Kidney (tissue), 14 donors: ENCODE measurements around the gene MREG. TPM values are rescaled to one million over a fixed set of nuclear protein-coding genes. Genes with fewer than 3 reads are reported as not detected.

Experiments used
- DNase-seq, 5 donors: peaks; one replicate each; pipeline ENCODE4 v3.0.0-alpha.2; 2013 to 2020
- FAIRE-seq: peaks from 2 replicates; lab custom pipeline; 2012; peaks lifted over from hg19 to GRCh38; lab: Jason Lieb, UNC
- H3K27ac ChIP-seq, 2 donors: one replicate each; pipeline ENCODE4 v1.7.0; 2013; ENCODE audit warnings: low read depth in 2 of 2, low read length in 2 of 2, inconsistent platforms in 1 of 2
- H3K27me3 ChIP-seq: one replicate; pipeline ENCODE4 v1.7.1; 2013; ENCODE audit warnings: low read length, inconsistent platforms; ENCODE audit not compliant: control insufficient read depth, insufficient read depth
- H3K36me3 ChIP-seq, 3 donors: one replicate each; pipeline versions ENCODE4 v1.7.0 to v1.7.1; 2013; ENCODE audit warnings: low read length in 3 of 3, control low read depth in 1 of 3, inconsistent platforms in 1 of 3; ENCODE audit not compliant: insufficient read depth in 3 of 3, control insufficient read depth in 2 of 3
- H3K4me1 ChIP-seq, 3 donors: one replicate each; pipeline versions ENCODE4 v1.7.0 to v1.7.1; 2013; ENCODE audit warnings: low read length in 3 of 3, inconsistent platforms in 1 of 3, low read depth in 1 of 3; ENCODE audit not compliant: control insufficient read depth in 2 of 3, insufficient read depth in 2 of 3
- H3K4me3 ChIP-seq, 3 donors: one replicate each; pipeline versions ENCODE4 v1.7.0 to v1.8.1; 2013; ENCODE audit warnings: low read length in 3 of 3, control low read depth in 1 of 3, inconsistent platforms in 1 of 3
- H3K9ac ChIP-seq, 3 donors: one replicate each; pipeline versions ENCODE4 v1.7.0 to v1.7.1; 2013; ENCODE audit warnings: low read length in 3 of 3, control low read depth in 1 of 3, inconsistent platforms in 1 of 3
- H3K9me3 ChIP-seq, 3 donors: one replicate each; pipeline versions ENCODE4 v1.7.0 to v1.7.1; 2013; ENCODE audit warnings: low read length in 3 of 3, control low read depth in 1 of 3, inconsistent platforms in 1 of 3; ENCODE audit not compliant: control insufficient read depth in 2 of 3, insufficient read depth in 1 of 3
- CTCF ChIP-seq: IDR thresholded peaks from 3 replicates; pipeline ENCODE4 v1.5.1; 2012; ENCODE audit warnings: mild to moderate bottlenecking, moderate library complexity, borderline replicate concordance; ENCODE audit not compliant: insufficient read depth; ENCODE audit errors: extremely low read depth
- intact Hi-C: fragments of 100-400 bp; cut with DNase I; formaldehyde crosslinking; loops from one replicate; pipeline ENCODE4 v1.11.1; 2022
- polyA plus RNA-seq: library from polyadenylated mRNA; stranded (reverse); fragments of 350-450 nt; fragmentation: Illumina TruSeq; extraction: RNeasy Lipid Tissue Mini Kit (QIAGEN cat#74804); gene quantifications from one replicate; pipeline ENCODE4 v1.2.3, GENCODE V29; 2014; ENCODE audit warnings: low read depth, low replicate concordance; ENCODE audit not compliant: insufficient read depth
- total RNA-seq: library from RNA; stranded (reverse); fragmentation: NEBNext Ultra II Directional; extraction: Animal tissue kit (Norgen Biotek cat#: 25700); gene quantifications from one replicate; pipeline ENCODE4 v1.2.1, GENCODE V29; 2021
- donor health status: control.
- donor health status: control.
- donor health status: control.
- donor health status: control.
- donor health status: control.
- donor health status: DM: yes; HTN: yes; CAD: no.
- donor health status: Normal renal cell carcinoma (clear cell type).

The MREG gene
- total and polyA plus RNA-seq, 2 donors from 2014 or later = 3.6 to 16.7 TPM

- H3K36me3 ChIP-seq = no peaks in the 10 kb centered on the region
- H3K9ac ChIP-seq = no peak overlapping the region
- DNase-seq (no peak), FAIRE-seq (no peak)
- H3K4me1 ChIP-seq = no peaks in the 10 kb centered on the region
- no peak overlapping the region for H3K27ac ChIP-seq
- H3K9me3 ChIP-seq = no peaks in the 10 kb centered on the region
- intact Hi-C loops = no loop called here
- no peak overlapping the region for H3K4me3 ChIP-seq
- no peak for TF ChIP-seq CTCF
- H3K27me3 ChIP-seq = no peaks in the 10 kb centered on the region
These were observed 109.2 kb downstream of the MREG start for GRCh38 chr2:215904101-215904500.

GRCh38 chr2:215903203-215903602 is 110.1 kb downstream of the MREG start:
- H3K4me3 ChIP-seq = no peak overlapping the region
- no peaks in the 10 kb centered on the region for H3K36me3 ChIP-seq
- H3K27ac ChIP-seq = no peak overlapping the region
- intact Hi-C loops = no loop called here
- no peak for TF ChIP-seq CTCF
- no peaks in the 10 kb centered on the region for H3K27me3 ChIP-seq
- no peaks in the 10 kb centered on the region for H3K4me1 ChIP-seq
- H3K9ac ChIP-seq = no peak overlapping the region
- no peaks in the 10 kb centered on the region for H3K9me3 ChIP-seq
- FAIRE-seq (no peak), DNase-seq (no peak)

- H3K27me3 ChIP-seq = no peaks in the 10 kb centered on the region
- H3K9ac ChIP-seq = no peak overlapping the region
- no peak overlapping the region for H3K27ac ChIP-seq
- no peak for TF ChIP-seq CTCF
- H3K36me3 ChIP-seq = no peaks in the 10 kb centered on the region
- H3K4me3 ChIP-seq = no peak overlapping the region
- H3K4me1 ChIP-seq = no peaks in the 10 kb centered on the region
- intact Hi-C loops = no loop called here
- FAIRE-seq (no peak), DNase-seq (no peak)
- no peaks in the 10 kb centered on the region for H3K9me3 ChIP-seq
These were observed 111.6 kb downstream of the MREG start for GRCh38 chr2:215901796-215902195.

GRCh38 chr2:215900843-215901242 is 112.5 kb downstream of the MREG start:
- no peaks in the 10 kb centered on the region for H3K36me3 ChIP-seq
- H3K4me1 ChIP-seq = no peaks in the 10 kb centered on the region
- no peaks in the 10 kb centered on the region for H3K27me3 ChIP-seq
- DNase-seq = no peak
- FAIRE-seq = no peak
- no peak overlapping the region for H3K27ac ChIP-seq
- H3K4me3 ChIP-seq = no peak overlapping the region
- intact Hi-C loops = no loop called here
- no peak overlapping the region for H3K9ac ChIP-seq
- no peak for TF ChIP-seq CTCF
- H3K9me3 ChIP-seq = no peaks in the 10 kb centered on the region
